Right lung (tissue), 10 donors: Measurements from ENCODE around the gene AKIRIN1. TPM values are rescaled to one million over a fixed set of nuclear protein-coding genes. Genes with fewer than 3 reads are reported as not detected.
"Not testable (repeated sequence)": the region's sequence is repeated elsewhere in the genome, so short reads cannot be mapped to it uniquely, and the experiment has no call there.

ENCODE experiments used
- DNase-seq, 2 donors: peaks; one replicate each; pipeline ENCODE4 v3.0.0-alpha.2; 2013
- long read RNA-seq, 8 donors: transcript quantifications; one replicate each; lab custom pipeline, GENCODE V29; 2026
- polyA plus RNA-seq, 5 donors: library from polyadenylated mRNA; unstranded; fragments of 120-200 nt; gene quantifications; one replicate each; pipeline versions ENCODE4 v1.2.1 to v1.2.3, GENCODE V29; 2013; ENCODE audit warnings: inconsistent platforms in 1 of 5, low replicate concordance in 1 of 5; ENCODE audit not compliant: insufficient read length in 5 of 5, insufficient read depth in 1 of 5

Gene AKIRIN1
- 10 to 100 TPM; 52.7 to 74.5 (median 65.5) TPM for polyA plus RNA-seq
- long read RNA-seq, donor 1, transcript AKIRIN1-202 (5 exons, 2,741 nt), result major isoform, 35 of 46 reads
- long read RNA-seq, donor 1, partial matches to known transcripts, result 10 of 46 reads
- long read RNA-seq, donor 1, other reads (novel, unspliced or antisense), result 0 of 46 reads
- long read RNA-seq, donor 2, transcript AKIRIN1-202 (5 exons, 2,741 nt), result major isoform, 24 of 24 reads
- long read RNA-seq, donor 2, partial matches to known transcripts, result 0 of 24 reads
- long read RNA-seq, donor 2, other reads (novel, unspliced or antisense), result 0 of 24 reads
- long read RNA-seq, donor 3, transcript AKIRIN1-202 (5 exons, 2,741 nt), result major isoform, 14 of 14 reads
- long read RNA-seq, donor 3, partial matches to known transcripts, result 0 of 14 reads
- long read RNA-seq, donor 3, other reads (novel, unspliced or antisense), result 0 of 14 reads
- long read RNA-seq, donor 4, transcript AKIRIN1-202 (5 exons, 2,741 nt), result major isoform, 21 of 21 reads
- long read RNA-seq, donor 4, partial matches to known transcripts, result 0 of 21 reads
- long read RNA-seq, donor 4, other reads (novel, unspliced or antisense), result 0 of 21 reads
- long read RNA-seq, donor 5, transcript AKIRIN1-202 (5 exons, 2,741 nt), result major isoform, 21 of 35 reads
- long read RNA-seq, donor 5, partial matches to known transcripts, result 13 of 35 reads
- long read RNA-seq, donor 5, other reads (novel, unspliced or antisense), result 0 of 35 reads
- long read RNA-seq, donor 6, transcript AKIRIN1-202 (5 exons, 2,741 nt), result major isoform, 32 of 33 reads
- long read RNA-seq, donor 6, partial matches to known transcripts, result 0 of 33 reads
- long read RNA-seq, donor 6, other reads (novel, unspliced or antisense), result 0 of 33 reads
- long read RNA-seq, donor 7, transcript AKIRIN1-202 (5 exons, 2,741 nt), result major isoform, 23 of 23 reads
- long read RNA-seq, donor 7, partial matches to known transcripts, result 0 of 23 reads
- long read RNA-seq, donor 7, other reads (novel, unspliced or antisense), result 0 of 23 reads
- long read RNA-seq, donor 8, transcript AKIRIN1-202 (5 exons, 2,741 nt), result major isoform, 11 of 11 reads
- long read RNA-seq, donor 8, partial matches to known transcripts, result 0 of 11 reads
- long read RNA-seq, donor 8, other reads (novel, unspliced or antisense), result 0 of 11 reads

- DNase-seq, result peak; percentile 96 to 97
Measured at GRCh38 chr1:38990738-38991637, at the start of gene AKIRIN1. Gene AKIRIN1 (plus strand): TSS chr1:38991276. CDS start chr1:38991381, 105 bp downstream.

- peak; percentile 31 to 32 for DNase-seq
Measured at GRCh38 chr1:38941527-38942019, 49.5 kb upstream of the AKIRIN1 start, which contains the start of gene RHBDL2. Gene RHBDL2 (minus strand): TSS chr1:38941830. CDS start chr1:38919212, 22,618 bp downstream.

GRCh38 chr1:38942664-38943428 is 48.2 kb upstream of the AKIRIN1 start:
- no peak for DNase-seq

GRCh38 chr1:38944547-38944946 is 46.5 kb upstream of the AKIRIN1 start:
- no peak for DNase-seq

- no peak for DNase-seq
Measured at GRCh38 chr1:38950553-38950952, 40.5 kb upstream of the AKIRIN1 start.

- no peak for DNase-seq
Measured at GRCh38 chr1:38953433-38953860, 37.6 kb upstream of the AKIRIN1 start.

GRCh38 chr1:38958967-38959366 is 32.1 kb upstream of the AKIRIN1 start:
- DNase-seq, result no peak

GRCh38 chr1:38962113-38962512 is 29.0 kb upstream of the AKIRIN1 start:
- no peak for DNase-seq

GRCh38 chr1:38962560-38962959 is 28.5 kb upstream of the AKIRIN1 start:
- no peak for DNase-seq

- no peak for DNase-seq
Measured at GRCh38 chr1:38964140-38964548, 26.9 kb upstream of the AKIRIN1 start.

- DNase-seq, result not testable (repeated sequence)
Measured at GRCh38 chr1:38973145-38973544, 17.9 kb upstream of the AKIRIN1 start.

- DNase-seq, result no peak
Measured at GRCh38 chr1:38973659-38974437, 17.2 kb upstream of the AKIRIN1 start.

GRCh38 chr1:38977399-38978244 is 13.5 kb upstream of the AKIRIN1 start:
- not testable (repeated sequence) for DNase-seq

- DNase-seq, result not testable (repeated sequence)
Measured at GRCh38 chr1:38978245-38978542, 12.9 kb upstream of the AKIRIN1 start.

GRCh38 chr1:38979380-38979779 is 11.7 kb upstream of the AKIRIN1 start:
- not testable (repeated sequence) for DNase-seq

- no peak for DNase-seq
Measured at GRCh38 chr1:38989979-38990378, 1.1 kb upstream of the AKIRIN1 start.

GRCh38 chr1:38990386-38990737 is 714 bp upstream of the AKIRIN1 start:
- DNase-seq, result peak in 1 of 2 donors; percentile 26
